K562 (cell line): Measurements from ENCODE around the gene ADGRD1. TPM values are rescaled to one million over a fixed set of nuclear protein-coding genes. Genes with fewer than 3 reads are reported as not detected.

Experiments used
- ATAC-seq: fragments of 200-7000 bp; cut with Tn5 transposase; 3 replicates; pipeline ENCODE4 v1.9.1; 2020; ENCODE audit warnings: moderate library complexity
- BruUV-seq: library from RNA; stranded (reverse); fragments of 400-500 nt; replicated peaks from 2 replicates; lab custom pipeline; 2021; lab: Mats Ljungman, UMichigan
- CTCF ChIA-PET: fragments of 300-600 bp; formaldehyde crosslinking; extraction: SDS; loops from one replicate; lab custom pipeline; 2021; ENCODE audit warnings: low intra/inter-chr PET ratio; lab: Yijun Ruan, JAX
- POLR2A ChIA-PET: fragments of 300-600, 350-650 bp; sonication (Branson Sonifier 250); formaldehyde crosslinking; extraction: SDS; loops from one replicate; lab custom pipeline; 2021; ENCODE audit warnings: antibody characterized with exemption, inconsistent platforms; lab: Yijun Ruan, JAX
- DNase-seq, 4 experiments: peaks; one replicate each; pipeline versions ENCODE4 v3.0.0 to v3.0.0-alpha.2; 2011 to 2018; ENCODE audit warnings: low spot score in 3 of 4, mixed read lengths in 3 of 4; ENCODE audit errors: extremely low read depth in 1 of 4
- FAIRE-seq: peaks from 2 replicates; lab custom pipeline; 2011; peaks lifted over from hg19 to GRCh38; lab: Jason Lieb, UNC
- H2AFZ ChIP-seq: 2 replicates; pipeline ENCODE4 v1.6.0; 2011; ENCODE audit warnings: low read depth, low read length, control low read depth, inconsistent platforms
- H3K27ac ChIP-seq: fragments of 200-600 bp; 3 replicates; pipeline ENCODE4 v1.8.0; 2011; ENCODE audit warnings: low read depth, mild to moderate bottlenecking, control low read depth, inconsistent platforms, low read length, moderate library complexity, mixed read lengths; ENCODE audit errors: extremely low read depth
- H3K27me3 ChIP-seq, 2 experiments: fragments of 300-600 bp in 1 of 2; 2 replicates in 1 of 2; 3 replicates in 1 of 2; pipeline versions ENCODE4 v1.6.0 to v1.8.0; 2011; ENCODE audit warnings: inconsistent platforms in 2 of 2, low read length in 2 of 2, mild to moderate bottlenecking in 1 of 2, mixed read lengths in 1 of 2, moderate library complexity in 1 of 2; ENCODE audit not compliant: control insufficient read depth in 2 of 2, insufficient read depth in 2 of 2
- H3K36me3 ChIP-seq: fragments of 300-600 bp; 3 replicates; pipeline ENCODE4 v1.8.0; 2011; ENCODE audit warnings: mild to moderate bottlenecking, low read length, inconsistent platforms; ENCODE audit not compliant: control insufficient read depth, insufficient read depth
- H3K4me1 ChIP-seq, 2 experiments: fragments of 200-600 bp in 1 of 2; replicated peaks in 1 of 2; 2 replicates in 1 of 2; 3 replicates in 1 of 2; pipeline versions ENCODE4 v1.5.1 to v1.8.0; 2011; ENCODE audit warnings: inconsistent platforms in 2 of 2, low read length in 2 of 2, mild to moderate bottlenecking in 1 of 2, mixed read lengths in 1 of 2, moderate library complexity in 1 of 2; ENCODE audit not compliant: control insufficient read depth in 2 of 2, insufficient read depth in 2 of 2
- H3K4me2 ChIP-seq: 2 replicates; pipeline ENCODE4 v1.6.1; 2011; ENCODE audit warnings: low read length, control low read depth, inconsistent platforms, mixed read lengths; ENCODE audit not compliant: insufficient read depth
- H3K4me3 ChIP-seq: fragments of 200-600 bp; sonication (generic), shearing (Covaris generic); 2 replicates; pipeline ENCODE4 v1.5.1; 2016; ENCODE audit warnings: control low read depth, inconsistent platforms
- H3K79me2 ChIP-seq: fragments of 200-600 bp; 3 replicates; pipeline ENCODE4 v1.8.0; 2011; ENCODE audit warnings: low read length, inconsistent platforms; ENCODE audit not compliant: control insufficient read depth, insufficient read depth
- H3K9ac ChIP-seq, 2 experiments: 2 replicates each; pipeline versions ENCODE4 v1.6.0 to v1.6.1; 2011; ENCODE audit warnings: low read depth in 2 of 2, low read length in 2 of 2, control low read depth in 1 of 2, inconsistent platforms in 1 of 2, mild to moderate bottlenecking in 1 of 2, mixed read lengths in 1 of 2; ENCODE audit not compliant: insufficient read depth in 1 of 2
- H3K9me1 ChIP-seq: one replicate; pipeline ENCODE4 v1.6.0; 2011; ENCODE audit warnings: inconsistent platforms, mild to moderate bottlenecking, low read length, moderate library complexity; ENCODE audit not compliant: control insufficient read depth, insufficient read depth
- H3K9me3 ChIP-seq: replicated peaks from 2 replicates; pipeline ENCODE4 v1.5.1; 2011; ENCODE audit warnings: low read depth, low read length, inconsistent platforms; ENCODE audit not compliant: control insufficient read depth, insufficient read depth
- H4K20me1 ChIP-seq: replicated peaks from 2 replicates; pipeline ENCODE4 v1.6.1; 2011; ENCODE audit warnings: low read length, inconsistent platforms, mixed read lengths; ENCODE audit not compliant: control insufficient read depth, insufficient read depth
- DPF2 ChIP-seq: fragments of 450-650 bp; IDR thresholded peaks from 2 replicates; pipeline ENCODE4 v1.6.1; 2016
- FIP1L1 ChIP-seq: fragments of 200-400 bp; formaldehyde crosslinking; IDR thresholded peaks from 2 replicates; pipeline ENCODE4 v1.6.1; 2018; ENCODE audit warnings: mild to moderate bottlenecking, low read depth, low read length; ENCODE audit not compliant: poor library complexity, severe bottlenecking
- MTA3 ChIP-seq: fragments of 450-650 bp; formaldehyde crosslinking; IDR thresholded peaks from 2 replicates; pipeline ENCODE4 v1.6.1; 2017; ENCODE audit warnings: mild to moderate bottlenecking, borderline replicate concordance
- STAT5A ChIP-seq: IDR thresholded peaks from 2 replicates; pipeline ENCODE4 v1.6.1; 2012; ENCODE audit warnings: low read length, inconsistent platforms, borderline replicate concordance
- ZNF174 ChIP-seq: fragments of 250-450 bp; sonication (Bioruptor Pico); IDR thresholded peaks from 2 replicates; pipeline ENCODE4 v1.4.0; 2020; ENCODE audit warnings: mild to moderate bottlenecking
- WGBS: fragments of 100-300 bp; shearing (Covaris generic); methylation state at CpG from one replicate; pipeline ENCODE4 v1.1.6; 2016; ENCODE audit warnings: low coverage, mixed read lengths; ENCODE audit not compliant: insufficient coverage; ENCODE audit errors: missing lambda C conversion rate; 5-methylcytosine and 5-hydroxymethylcytosine counted together
- in situ Hi-C: fragments of 300-500 bp; cut with MboI; formaldehyde crosslinking; loops from 4 replicates; pipeline ENCODE4 v1.15.0; 2018; ENCODE audit warnings: inconsistent platforms, mixed read lengths
- intact Hi-C: fragments of 100-400 bp; cut with micrococcal nuclease; formaldehyde crosslinking; loops from 2 replicates; pipeline ENCODE4 v1.14.2; 2022
- polyA plus RNA-seq, 8 experiments: library from polyadenylated mRNA; depleted of rRNA in 4 of 8; stranded (reverse) in 5 of 8; unstranded in 3 of 8; fragments of >200 nt; fragmentation: Nextera tagmentation in 2 of 8; fragmentation: Illumina TruSeq in 1 of 8; extraction: Ambion mirVana in 2 of 8; extraction: Trizol in 1 of 8; gene quantifications; 2 replicates each; pipeline versions ENCODE4 v1.2.1 to v1.2.3, GENCODE V29; 2011 to 2014; ENCODE audit warnings: inconsistent platforms in 1 of 8, missing spikeins in 1 of 8
- total RNA-seq, 7 experiments: library from RNA; depleted of rRNA in 6 of 7; stranded (reverse); fragments of >200 nt in 6 of 7; fragmentation: Illumina TruSeq in 2 of 7; extraction: Trizol in 2 of 7; gene quantifications; 2 replicates each; pipeline versions ENCODE4 v1.2.1 to v1.2.3, GENCODE V29; 2011 to 2021; ENCODE audit warnings: low replicate concordance in 1 of 7
- TF ChIP-seq, protein P1 (sequence below): fragments of 200-600 bp; sonication (generic); IDR thresholded peaks from one replicate; pipeline ENCODE4 v1.6.1; 2012; ENCODE audit warnings: mild to moderate bottlenecking, low read depth, low read length, inconsistent platforms
- TF ChIP-seq, protein P2 (sequence below): sonication (generic); formaldehyde crosslinking; IDR thresholded peaks from 2 replicates; pipeline ENCODE4 v1.9.0; 2022; ENCODE audit warnings: mild to moderate bottlenecking, missing genetic modification reagents
- TF ChIP-seq, protein P3 (sequence below): sonication (generic); formaldehyde crosslinking; IDR thresholded peaks from 2 replicates; pipeline ENCODE4 v1.8.0; 2022; ENCODE audit warnings: mild to moderate bottlenecking, missing genetic modification reagents, borderline replicate concordance

The ADGRD1 gene
- total and polyA plus RNA-seq, 9 of the 15 experiments (the other 6 are each of a cell fraction or from before 2014, with no cell fraction given) = 1.7 to 11.7 (median 3.3) TPM

DNA sequence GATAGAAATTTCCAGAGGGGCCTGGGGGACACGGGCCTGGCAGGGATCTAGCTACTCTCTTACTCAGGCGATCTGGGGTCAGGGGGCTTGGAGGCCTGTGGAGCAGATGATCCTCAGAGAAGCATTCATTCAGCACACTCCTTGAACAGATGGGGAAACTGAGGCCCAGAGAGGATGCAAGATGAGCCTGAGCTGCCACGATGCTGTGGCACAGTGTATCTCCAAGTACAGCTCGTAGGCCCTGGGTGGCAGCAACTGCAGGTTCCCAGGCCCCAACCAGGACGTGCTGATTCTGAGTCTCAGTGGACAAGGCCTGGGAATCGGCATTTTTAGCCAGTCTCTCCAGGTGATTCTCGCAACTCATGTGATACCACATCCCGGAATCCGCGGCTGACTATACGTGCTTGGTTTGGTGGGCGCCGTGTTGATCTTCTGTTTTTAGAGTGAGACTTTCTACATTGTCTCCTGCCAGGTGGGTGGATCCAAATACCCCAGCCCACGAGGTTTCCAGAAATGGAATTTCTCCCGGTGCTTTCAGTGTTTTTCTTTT lies 22.5 kb downstream of the ADGRD1 start:
- Histone ChIP-seq H3K4me1 (peaks cover 10 to 19% of the 10 kb centered on the region in 2 experiments; a peak in 4 of 5 replicates), H3K36me3 (no peaks in the 10 kb centered on the region), H2AFZ (no peak overlapping the region), H3K4me3 (no peak overlapping the region), H3K9ac (no peak overlapping the region), H3K27me3 (peaks cover 17 to 52% of the 10 kb centered on the region in 2 experiments), H3K27ac (no peak overlapping the region), H3K9me3 (no peaks in the 10 kb centered on the region), H4K20me1 (no peaks in the 10 kb centered on the region), H3K79me2 (no peaks in the 10 kb centered on the region), H3K4me2 (no peak overlapping the region), H3K9me1 (no peaks in the 10 kb centered on the region)
- ATAC-seq (no peak), DNase-seq (no peak), FAIRE-seq (no peak)
- POLR2A ChIA-PET = interaction anchor here (1.2 kb wide), 1 partner anchor 40 kb away, joined by 4 read pairs; no protein-coding TSS in a partner anchor
- in situ Hi-C loops (no loop called here), intact Hi-C loops (no loop called here)
- BruUV-seq = no TSS peak
- CTCF ChIA-PET = no interaction called here
- 40% methylated on average over 15 of the region's 15 CpGs for WGBS
- TF ChIP-seq, protein P1, sequence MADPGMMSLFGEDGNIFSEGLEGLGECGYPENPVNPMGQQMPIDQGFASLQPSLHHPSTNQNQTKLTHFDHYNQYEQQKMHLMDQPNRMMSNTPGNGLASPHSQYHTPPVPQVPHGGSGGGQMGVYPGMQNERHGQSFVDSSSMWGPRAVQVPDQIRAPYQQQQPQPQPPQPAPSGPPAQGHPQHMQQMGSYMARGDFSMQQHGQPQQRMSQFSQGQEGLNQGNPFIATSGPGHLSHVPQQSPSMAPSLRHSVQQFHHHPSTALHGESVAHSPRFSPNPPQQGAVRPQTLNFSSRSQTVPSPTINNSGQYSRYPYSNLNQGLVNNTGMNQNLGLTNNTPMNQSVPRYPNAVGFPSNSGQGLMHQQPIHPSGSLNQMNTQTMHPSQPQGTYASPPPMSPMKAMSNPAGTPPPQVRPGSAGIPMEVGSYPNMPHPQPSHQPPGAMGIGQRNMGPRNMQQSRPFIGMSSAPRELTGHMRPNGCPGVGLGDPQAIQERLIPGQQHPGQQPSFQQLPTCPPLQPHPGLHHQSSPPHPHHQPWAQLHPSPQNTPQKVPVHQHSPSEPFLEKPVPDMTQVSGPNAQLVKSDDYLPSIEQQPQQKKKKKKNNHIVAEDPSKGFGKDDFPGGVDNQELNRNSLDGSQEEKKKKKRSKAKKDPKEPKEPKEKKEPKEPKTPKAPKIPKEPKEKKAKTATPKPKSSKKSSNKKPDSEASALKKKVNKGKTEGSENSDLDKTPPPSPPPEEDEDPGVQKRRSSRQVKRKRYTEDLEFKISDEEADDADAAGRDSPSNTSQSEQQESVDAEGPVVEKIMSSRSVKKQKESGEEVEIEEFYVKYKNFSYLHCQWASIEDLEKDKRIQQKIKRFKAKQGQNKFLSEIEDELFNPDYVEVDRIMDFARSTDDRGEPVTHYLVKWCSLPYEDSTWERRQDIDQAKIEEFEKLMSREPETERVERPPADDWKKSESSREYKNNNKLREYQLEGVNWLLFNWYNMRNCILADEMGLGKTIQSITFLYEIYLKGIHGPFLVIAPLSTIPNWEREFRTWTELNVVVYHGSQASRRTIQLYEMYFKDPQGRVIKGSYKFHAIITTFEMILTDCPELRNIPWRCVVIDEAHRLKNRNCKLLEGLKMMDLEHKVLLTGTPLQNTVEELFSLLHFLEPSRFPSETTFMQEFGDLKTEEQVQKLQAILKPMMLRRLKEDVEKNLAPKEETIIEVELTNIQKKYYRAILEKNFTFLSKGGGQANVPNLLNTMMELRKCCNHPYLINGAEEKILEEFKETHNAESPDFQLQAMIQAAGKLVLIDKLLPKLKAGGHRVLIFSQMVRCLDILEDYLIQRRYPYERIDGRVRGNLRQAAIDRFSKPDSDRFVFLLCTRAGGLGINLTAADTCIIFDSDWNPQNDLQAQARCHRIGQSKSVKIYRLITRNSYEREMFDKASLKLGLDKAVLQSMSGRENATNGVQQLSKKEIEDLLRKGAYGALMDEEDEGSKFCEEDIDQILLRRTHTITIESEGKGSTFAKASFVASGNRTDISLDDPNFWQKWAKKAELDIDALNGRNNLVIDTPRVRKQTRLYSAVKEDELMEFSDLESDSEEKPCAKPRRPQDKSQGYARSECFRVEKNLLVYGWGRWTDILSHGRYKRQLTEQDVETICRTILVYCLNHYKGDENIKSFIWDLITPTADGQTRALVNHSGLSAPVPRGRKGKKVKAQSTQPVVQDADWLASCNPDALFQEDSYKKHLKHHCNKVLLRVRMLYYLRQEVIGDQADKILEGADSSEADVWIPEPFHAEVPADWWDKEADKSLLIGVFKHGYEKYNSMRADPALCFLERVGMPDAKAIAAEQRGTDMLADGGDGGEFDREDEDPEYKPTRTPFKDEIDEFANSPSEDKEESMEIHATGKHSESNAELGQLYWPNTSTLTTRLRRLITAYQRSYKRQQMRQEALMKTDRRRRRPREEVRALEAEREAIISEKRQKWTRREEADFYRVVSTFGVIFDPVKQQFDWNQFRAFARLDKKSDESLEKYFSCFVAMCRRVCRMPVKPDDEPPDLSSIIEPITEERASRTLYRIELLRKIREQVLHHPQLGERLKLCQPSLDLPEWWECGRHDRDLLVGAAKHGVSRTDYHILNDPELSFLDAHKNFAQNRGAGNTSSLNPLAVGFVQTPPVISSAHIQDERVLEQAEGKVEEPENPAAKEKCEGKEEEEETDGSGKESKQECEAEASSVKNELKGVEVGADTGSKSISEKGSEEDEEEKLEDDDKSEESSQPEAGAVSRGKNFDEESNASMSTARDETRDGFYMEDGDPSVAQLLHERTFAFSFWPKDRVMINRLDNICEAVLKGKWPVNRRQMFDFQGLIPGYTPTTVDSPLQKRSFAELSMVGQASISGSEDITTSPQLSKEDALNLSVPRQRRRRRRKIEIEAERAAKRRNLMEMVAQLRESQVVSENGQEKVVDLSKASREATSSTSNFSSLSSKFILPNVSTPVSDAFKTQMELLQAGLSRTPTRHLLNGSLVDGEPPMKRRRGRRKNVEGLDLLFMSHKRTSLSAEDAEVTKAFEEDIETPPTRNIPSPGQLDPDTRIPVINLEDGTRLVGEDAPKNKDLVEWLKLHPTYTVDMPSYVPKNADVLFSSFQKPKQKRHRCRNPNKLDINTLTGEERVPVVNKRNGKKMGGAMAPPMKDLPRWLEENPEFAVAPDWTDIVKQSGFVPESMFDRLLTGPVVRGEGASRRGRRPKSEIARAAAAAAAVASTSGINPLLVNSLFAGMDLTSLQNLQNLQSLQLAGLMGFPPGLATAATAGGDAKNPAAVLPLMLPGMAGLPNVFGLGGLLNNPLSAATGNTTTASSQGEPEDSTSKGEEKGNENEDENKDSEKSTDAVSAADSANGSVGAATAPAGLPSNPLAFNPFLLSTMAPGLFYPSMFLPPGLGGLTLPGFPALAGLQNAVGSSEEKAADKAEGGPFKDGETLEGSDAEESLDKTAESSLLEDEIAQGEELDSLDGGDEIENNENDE = no peak
- TF ChIP-seq, protein P2, sequence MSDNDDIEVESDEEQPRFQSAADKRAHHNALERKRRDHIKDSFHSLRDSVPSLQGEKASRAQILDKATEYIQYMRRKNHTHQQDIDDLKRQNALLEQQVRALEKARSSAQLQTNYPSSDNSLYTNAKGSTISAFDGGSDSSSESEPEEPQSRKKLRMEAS (CRISPR knock-in tag) = no peak
- no peak for TF ChIP-seq DPF2
- no peak for TF ChIP-seq FIP1L1
- TF ChIP-seq ZNF174 (CRISPR knock-in tag) = no peak
- TF ChIP-seq MTA3 = no peak
- TF ChIP-seq, protein P3, sequence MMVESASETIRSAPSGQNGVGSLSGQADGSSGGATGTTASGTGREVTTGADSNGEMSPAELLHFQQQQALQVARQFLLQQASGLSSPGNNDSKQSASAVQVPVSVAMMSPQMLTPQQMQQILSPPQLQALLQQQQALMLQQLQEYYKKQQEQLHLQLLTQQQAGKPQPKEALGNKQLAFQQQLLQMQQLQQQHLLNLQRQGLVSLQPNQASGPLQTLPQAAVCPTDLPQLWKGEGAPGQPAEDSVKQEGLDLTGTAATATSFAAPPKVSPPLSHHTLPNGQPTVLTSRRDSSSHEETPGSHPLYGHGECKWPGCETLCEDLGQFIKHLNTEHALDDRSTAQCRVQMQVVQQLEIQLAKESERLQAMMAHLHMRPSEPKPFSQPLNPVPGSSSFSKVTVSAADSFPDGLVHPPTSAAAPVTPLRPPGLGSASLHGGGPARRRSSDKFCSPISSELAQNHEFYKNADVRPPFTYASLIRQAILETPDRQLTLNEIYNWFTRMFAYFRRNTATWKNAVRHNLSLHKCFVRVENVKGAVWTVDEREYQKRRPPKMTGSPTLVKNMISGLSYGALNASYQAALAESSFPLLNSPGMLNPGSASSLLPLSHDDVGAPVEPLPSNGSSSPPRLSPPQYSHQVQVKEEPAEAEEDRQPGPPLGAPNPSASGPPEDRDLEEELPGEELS (CRISPR knock-in tag) = no peak
- TF ChIP-seq STAT5A = no peak
